ENCODE data around the gene LIN52. TPM values are rescaled to one million over a fixed set of nuclear protein-coding genes. Genes with fewer than 3 reads are reported as not detected.
"Not testable (repeated sequence)": the region's sequence is repeated elsewhere in the genome, so short reads cannot be mapped to it uniquely, and the experiment has no call there.

LIN52 gene
- total and polyA plus RNA-seq, 2 experiments from 2014 or later, result 8.0 to 8.7 TPM

DNA sequence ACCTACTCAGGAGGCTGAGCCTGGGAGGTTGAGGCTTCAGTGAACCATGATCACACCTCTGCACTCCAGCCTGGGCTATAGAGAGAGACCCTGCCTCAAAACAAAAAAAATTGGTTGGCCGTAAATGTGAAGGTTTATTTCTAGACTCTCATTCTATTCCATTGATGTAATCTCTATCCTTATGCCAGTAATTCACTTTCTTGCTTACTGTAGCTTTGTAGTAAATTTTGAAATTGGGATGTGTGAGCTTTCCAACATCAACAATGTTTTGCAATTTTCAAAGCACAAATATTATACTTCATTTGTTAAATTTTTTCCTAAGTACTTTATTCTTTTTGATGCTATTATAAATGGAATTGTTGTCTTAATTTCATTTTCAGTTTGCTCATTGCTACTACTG, 24.6 kb downstream of the LIN52 start:
- TF ChIP-seq EZH2 (IDR thresholded peaks at IDR 0.05; ENCODE audit: insufficient read depth, poor library complexity, severe bottlenecking) (no peak), EZH2phosphoT487 (IDR thresholded peaks at IDR 0.05; ENCODE audit: insufficient read depth, low read depth) (no peak)
- no peak overlapping the region for H3K4me2 ChIP-seq (ENCODE audit: unreplicated experiment)
- H4K20me1 ChIP-seq (ENCODE audit: insufficient read depth), result no peaks in the 10 kb centered on the region
- no peaks in the 10 kb centered on the region for H3K79me2 ChIP-seq (ENCODE audit: insufficient read depth)
- in situ Hi-C loops (cut with MboI), result loop anchor here (5.0 to 25.0 kb wide), 2 partner anchors 143 to 353 kb away; no protein-coding TSS in a partner anchor
- no peaks in the 10 kb centered on the region for H3K9me3 ChIP-seq (ENCODE audit: low read depth)
- no peaks in the 10 kb centered on the region for H3K9me2 ChIP-seq (ENCODE audit: insufficient read depth)
- H3K4me1 ChIP-seq (ENCODE audit: insufficient read depth), result no peaks in the 10 kb centered on the region
- no peaks in the 10 kb centered on the region for H3K36me3 ChIP-seq (ENCODE audit: low read depth)
- no peak overlapping the region for H2AFZ ChIP-seq
- 92% methylated on average over 1 of the region's 1 CpG for WGBS, 2 experiments (ENCODE audit: low coverage in 1 of 2, low lambda C conversion rate in 2 of 2, missing lambda C conversion rate in 2 of 2)
- H3K4me3 ChIP-seq, result no peak overlapping the region
- no peak for DNase-seq
- H3F3A ChIP-seq (ENCODE audit: insufficient read depth), result no peaks in the 10 kb centered on the region
- H3K27ac ChIP-seq, result no peak overlapping the region
- no peak overlapping the region for H3K9ac ChIP-seq
- H3K27me3 ChIP-seq (replicated peaks; ENCODE audit: insufficient read depth), result no peaks in the 10 kb centered on the region

DNA sequence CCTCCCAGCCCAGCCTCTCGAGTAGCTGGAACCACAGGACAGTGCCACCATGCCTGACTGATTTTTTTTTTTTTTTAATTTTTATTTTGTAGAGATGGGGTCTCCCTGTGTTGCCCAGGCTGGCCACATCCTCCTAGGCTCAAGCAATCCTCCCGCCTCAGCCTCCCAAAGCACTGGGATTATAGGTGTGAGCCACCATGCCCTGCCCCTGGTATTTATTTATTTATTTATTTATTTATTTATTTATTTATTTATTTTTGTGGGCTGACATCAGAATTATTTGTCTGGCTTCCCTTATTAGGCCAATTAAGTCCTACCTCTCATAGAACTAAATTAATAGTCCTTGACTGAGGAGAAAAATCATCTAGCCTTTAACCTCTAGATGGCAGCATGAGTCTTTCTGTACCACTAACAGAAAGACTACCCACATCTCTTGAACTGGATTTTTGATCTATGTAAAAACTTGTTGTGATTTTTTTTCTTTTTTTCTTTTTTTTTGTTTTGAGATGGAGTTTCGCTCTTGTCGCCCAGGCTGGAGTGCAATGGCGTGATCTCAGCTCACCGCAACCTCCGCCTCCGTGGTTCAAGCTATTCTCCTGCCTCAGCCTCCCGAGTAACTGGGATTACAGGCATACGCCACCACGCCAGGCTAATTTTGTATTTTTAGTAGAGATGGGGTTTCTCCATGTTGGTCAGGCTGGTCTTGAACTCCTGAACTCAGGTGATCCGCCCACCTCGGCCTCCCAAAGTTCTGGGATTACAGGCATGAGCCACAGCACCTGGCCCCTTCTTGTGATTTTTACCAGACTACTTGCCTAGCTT, 26.9 kb downstream of the LIN52 start:
- H3K36me3 ChIP-seq (ENCODE audit: low read depth); H3K27ac ChIP-seq; H3K79me2 ChIP-seq (ENCODE audit: insufficient read depth); H4K20me1 ChIP-seq (ENCODE audit: insufficient read depth); H3K4me3 ChIP-seq; H3K4me2 ChIP-seq (ENCODE audit: unreplicated experiment); H3K9me3 ChIP-seq (ENCODE audit: low read depth); H2AFZ ChIP-seq; H3K4me1 ChIP-seq (ENCODE audit: insufficient read depth); H3K27me3 ChIP-seq (replicated peaks; ENCODE audit: insufficient read depth); H3K9ac ChIP-seq; H3K9me2 ChIP-seq (ENCODE audit: insufficient read depth); H3F3A ChIP-seq (ENCODE audit: insufficient read depth): not testable (repeated sequence)
- in situ Hi-C loops (cut with MboI), result loop anchor here (25.0 kb wide), 1 partner anchor 351 kb away; no protein-coding TSS in a partner anchor
- 90 to 94% methylated on average over 13 of the region's 13 CpGs for WGBS, 2 experiments (ENCODE audit: low coverage in 1 of 2, low lambda C conversion rate in 2 of 2, missing lambda C conversion rate in 2 of 2)
- peak; percentile 75 for DNase-seq

DNA sequence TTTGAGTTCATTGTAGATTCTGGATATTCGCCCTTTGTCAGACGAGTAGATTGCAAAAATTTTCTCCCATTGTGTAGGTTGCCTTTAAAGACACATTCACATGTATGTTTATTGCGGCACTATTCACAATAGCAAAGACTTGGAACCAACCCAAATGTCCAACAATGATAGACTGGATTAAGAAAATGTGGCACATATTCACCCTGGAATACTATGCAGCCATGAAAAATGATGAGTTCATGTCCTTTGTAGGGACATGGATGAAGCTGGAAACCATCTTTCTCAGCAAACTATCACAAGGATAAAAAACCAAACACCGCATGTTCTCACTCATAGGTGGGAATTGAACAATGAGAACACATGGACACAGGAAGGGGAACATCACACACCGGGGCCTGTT, 40.7 kb downstream of the LIN52 start:
- H3K4me1 ChIP-seq (ENCODE audit: insufficient read depth); in situ Hi-C loops (cut with MboI); H3K4me2 ChIP-seq (ENCODE audit: unreplicated experiment); H3F3A ChIP-seq (ENCODE audit: insufficient read depth); H4K20me1 ChIP-seq (ENCODE audit: insufficient read depth); H3K9ac ChIP-seq; H3K79me2 ChIP-seq (ENCODE audit: insufficient read depth); H3K4me3 ChIP-seq; H3K27me3 ChIP-seq (replicated peaks; ENCODE audit: insufficient read depth); H2AFZ ChIP-seq; H3K36me3 ChIP-seq (ENCODE audit: low read depth); DNase-seq; H3K27ac ChIP-seq; H3K9me2 ChIP-seq (ENCODE audit: insufficient read depth); H3K9me3 ChIP-seq (ENCODE audit: low read depth): not testable (repeated sequence)
- WGBS, 2 experiments (ENCODE audit: low coverage in 1 of 2, low lambda C conversion rate in 2 of 2, missing lambda C conversion rate in 2 of 2), result 89% methylated on average over 4 to 5 of the region's 5 CpGs

DNA sequence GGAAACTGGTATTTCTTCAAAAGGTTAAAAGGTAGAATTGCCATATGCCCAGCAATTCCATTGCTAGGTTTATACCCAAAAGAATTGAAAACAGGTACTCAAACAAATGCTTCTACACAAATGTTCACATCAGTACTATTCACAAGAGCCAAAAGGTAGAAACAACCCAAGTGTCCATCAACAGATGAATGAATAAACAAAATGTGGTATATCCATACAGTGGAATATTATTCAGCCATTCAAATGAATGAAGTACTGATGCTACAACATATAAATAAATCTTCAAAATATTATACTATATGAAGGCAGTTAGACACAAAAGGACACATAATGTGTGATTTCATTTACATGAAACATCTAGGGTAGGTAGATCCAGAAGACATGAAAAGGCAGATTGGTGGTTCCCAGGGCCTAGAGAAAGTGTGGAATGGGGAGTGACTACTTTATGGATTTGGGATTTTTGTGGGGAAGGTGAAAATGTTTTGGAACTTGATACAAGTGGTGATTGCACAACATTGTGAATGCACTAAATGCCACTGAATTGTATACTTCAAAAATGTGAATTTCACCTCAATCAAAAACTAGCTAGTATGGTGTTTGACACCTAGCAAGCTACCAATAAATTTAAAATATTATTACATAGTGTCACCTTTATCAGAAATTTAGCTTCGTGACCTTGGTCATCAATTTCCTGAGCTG, 41.7 kb downstream of the LIN52 start:
- 94 to 100% methylated on average over 1 of the region's 1 CpG for WGBS, 2 experiments (ENCODE audit: low coverage in 1 of 2, low lambda C conversion rate in 2 of 2, missing lambda C conversion rate in 2 of 2)
- no peaks in the 10 kb centered on the region for H3K9me2 ChIP-seq (ENCODE audit: insufficient read depth)
- in situ Hi-C loops (cut with MboI), result no loop called here

More for the DNA sequence above, 41.7 kb downstream of the LIN52 start:
- Histone ChIP-seq H3K4me1 (ENCODE audit: insufficient read depth) (no peaks in the 10 kb centered on the region), H3K27ac (no peak overlapping the region), H3K4me3 (no peak overlapping the region), H4K20me1 (ENCODE audit: insufficient read depth) (no peaks in the 10 kb centered on the region), H3K9me3 (ENCODE audit: low read depth) (no peaks in the 10 kb centered on the region), H3K9ac (no peak overlapping the region), H3K36me3 (ENCODE audit: low read depth) (no peaks in the 10 kb centered on the region; the same call in 1 of the 2 replicates), H3F3A (ENCODE audit: insufficient read depth) (no peaks in the 10 kb centered on the region), H3K27me3 (replicated peaks; ENCODE audit: insufficient read depth) (no peaks in the 10 kb centered on the region), H3K79me2 (ENCODE audit: insufficient read depth) (no peaks in the 10 kb centered on the region), H2AFZ (no peak overlapping the region), H3K4me2 (ENCODE audit: unreplicated experiment) (no peak overlapping the region)
- DNase-seq, result no peak
- TF ChIP-seq EZH2phosphoT487 (IDR thresholded peaks at IDR 0.05; ENCODE audit: insufficient read depth, low read depth), result no peak
- no peak for TF ChIP-seq EZH2 (IDR thresholded peaks at IDR 0.05; ENCODE audit: insufficient read depth, poor library complexity, severe bottlenecking)
